ENCODE results near the gene TTC21B. TPM values are rescaled to one million over a fixed set of nuclear protein-coding genes. Genes with fewer than 3 reads are reported as not detected.

Gene TTC21B
- total and polyA plus RNA-seq, 2 of the 8 experiments (the other 6 are each of a cell fraction or from before 2014, with no cell fraction given) = 6.9 to 20.8 TPM

GRCh38 chr2:165952085-165952484 is 1.5 kb downstream of the TTC21B start:
- ChIA-PET CTCF (ENCODE audit: partially characterized antibody) (interaction anchor here (1.0 to 2.8 kb wide), 4 partner anchors 9 to 960 kb away, joined by 3 to 14 read pairs (median 4); partner anchors contain the start of gene SCN1A), POLR2A (ENCODE audit: partially characterized antibody) (no interaction called here)
- no peak overlapping the region for H3K18ac ChIP-seq (ENCODE audit: extremely low read depth, low read length)
- H3K36me3 ChIP-seq (ENCODE audit: control insufficient read depth in 2 of 4, insufficient read depth in 4 of 4, low read length in 3 of 4) = peaks cover 0 to 12% (median 1%) of the 10 kb centered on the region in 4 experiments; a peak in 2 of 8 replicates
- H3K4me1 ChIP-seq (replicated peaks in 1 of 4; ENCODE audit: control insufficient read depth in 3 of 4, insufficient read depth in 4 of 4, low read length in 3 of 4) = peaks cover 0 to 2% (median 0%) of the 10 kb centered on the region in 4 experiments; a peak in 2 of 7 replicates
- H2BK20ac ChIP-seq (ENCODE audit: low read length) = no peak overlapping the region
- H3K27me3 ChIP-seq (replicated peaks in 1 of 4; ENCODE audit: control insufficient read depth in 3 of 4, extremely low read depth in 1 of 4, insufficient read depth in 3 of 4, low read length in 3 of 4) = no peaks in the 10 kb centered on the region
- H4K8ac ChIP-seq (ENCODE audit: extremely low read depth, insufficient read depth, low read length) = no peak overlapping the region
- H3K56ac ChIP-seq (replicated peaks; ENCODE audit: insufficient read length, low read depth, low read length) = no peak overlapping the region
- WGBS, 2 experiments (ENCODE audit: extremely low coverage in 1 of 2, insufficient coverage in 1 of 2, insufficient read length in 1 of 2, insufficient replicate concordance in 2 of 2, low coverage in 1 of 2, low lambda C conversion rate in 2 of 2, missing lambda C conversion rate in 1 of 2) = 4% methylated on average over 1 of the region's 1 CpG; no CpG with 5 or more reads in 1 of the 2 experiments
- H4K20me1 ChIP-seq (replicated peaks in 1 of 2; ENCODE audit: control insufficient read depth in 1 of 2, insufficient read depth in 2 of 2, low read length in 2 of 2) = peaks cover 0 to 4% of the 10 kb centered on the region in 2 experiments
- no peak overlapping the region for H3K4ac ChIP-seq (replicated peaks; ENCODE audit: insufficient read length, low read depth, low read length)
- no peak overlapping the region for H3K23ac ChIP-seq (ENCODE audit: insufficient read length)
- no peak overlapping the region for H3K27ac ChIP-seq (ENCODE audit: low read depth, low read length)
- H3K23me2 ChIP-seq (ENCODE audit: low read depth, low read length) = peaks cover 2% of the 10 kb centered on the region; the same call in 1 of the 2 replicates
- no peak overlapping the region for H2BK120ac ChIP-seq (replicated peaks; ENCODE audit: low read depth, low read length)
- H4K5ac ChIP-seq (ENCODE audit: insufficient read length, low read depth, low read length) = no peak overlapping the region
- peak overlapping the region; percentile 62 to 70; a peak in 2 of 4 replicates for H3K4me2 ChIP-seq (ENCODE audit: insufficient read depth in 1 of 2, low read depth in 2 of 2, low read length in 2 of 2)
- no peak overlapping the region for H2BK12ac ChIP-seq (ENCODE audit: low read depth, low read length)
- peak overlapping the region in 1 of 4 experiments; percentile 87; a peak in 3 of 8 replicates for H3K4me3 ChIP-seq (ENCODE audit: extremely low read depth in 1 of 4, insufficient read depth in 2 of 4, low read depth in 3 of 4, low read length in 4 of 4)
- peaks cover 0 to 37% of the 10 kb centered on the region in 2 experiments; a peak in 3 of 4 replicates for H3K79me2 ChIP-seq (ENCODE audit: control insufficient read depth in 1 of 2, insufficient read depth in 2 of 2, low read length in 2 of 2)
- no peak overlapping the region for H4K91ac ChIP-seq (replicated peaks; ENCODE audit: insufficient read length, low read length)
- no peak overlapping the region for H3K14ac ChIP-seq (ENCODE audit: insufficient read length)
- H2BK5ac ChIP-seq (ENCODE audit: low read depth, low read length) = no peak overlapping the region
- H2BK15ac ChIP-seq (ENCODE audit: low read length) = no peak overlapping the region
- no peak for FAIRE-seq
- no peak overlapping the region for H3K9ac ChIP-seq (replicated peaks in 1 of 4; ENCODE audit: extremely low read depth in 1 of 4, low read depth in 3 of 4, low read length in 3 of 4)
- H3K9me3 ChIP-seq (ENCODE audit: insufficient read depth in 2 of 2, low read depth in 1 of 2, low read length in 1 of 2) = peaks cover 0 to 4% of the 10 kb centered on the region in 2 experiments; a peak in 2 of 4 replicates
- no peak overlapping the region for H2AK5ac ChIP-seq (ENCODE audit: low read depth, low read length)
- no peaks in the 10 kb centered on the region; the same call in 1 of the 2 replicates for H3K79me1 ChIP-seq (ENCODE audit: low read depth, low read length)
- DNase-seq (ENCODE audit: low read depth in 1 of 2, low spot score in 2 of 2) = no peak
- no peak overlapping the region for H2AFZ ChIP-seq (ENCODE audit: low read length)
- TF ChIP-seq MAX (IDR thresholded peaks at IDR 0.05) (no peak), GABPA (IDR thresholded peaks at IDR 0.05; ENCODE audit: borderline replicate concordance, insufficient read depth, low read length) (no peak), SAP30 (IDR thresholded peaks at IDR 0.05; ENCODE audit: insufficient read depth, insufficient replicate concordance, low read length) (no peak), ATF3 (IDR thresholded peaks at IDR 0.05; ENCODE audit: insufficient read depth, low read depth, low read length) (no peak), JUN (IDR thresholded peaks at IDR 0.05; ENCODE audit: low read depth, low read length) (no peak), ATF2 (IDR thresholded peaks at IDR 0.05; ENCODE audit: low read length) (no peak), E2F6 (IDR thresholded peaks at IDR 0.05) (no peak), RAD21 (IDR thresholded peaks at IDR 0.05 in 1 of 2, conservative IDR thresholded peaks at IDR 0.05 in 1 of 2; ENCODE audit: low read depth in 2 of 2, low read length in 2 of 2) (no peak), SP2 (IDR thresholded peaks at IDR 0.05; ENCODE audit: low read length) (no peak)
